ENCODE results near the gene CYSTM1.

DNA sequence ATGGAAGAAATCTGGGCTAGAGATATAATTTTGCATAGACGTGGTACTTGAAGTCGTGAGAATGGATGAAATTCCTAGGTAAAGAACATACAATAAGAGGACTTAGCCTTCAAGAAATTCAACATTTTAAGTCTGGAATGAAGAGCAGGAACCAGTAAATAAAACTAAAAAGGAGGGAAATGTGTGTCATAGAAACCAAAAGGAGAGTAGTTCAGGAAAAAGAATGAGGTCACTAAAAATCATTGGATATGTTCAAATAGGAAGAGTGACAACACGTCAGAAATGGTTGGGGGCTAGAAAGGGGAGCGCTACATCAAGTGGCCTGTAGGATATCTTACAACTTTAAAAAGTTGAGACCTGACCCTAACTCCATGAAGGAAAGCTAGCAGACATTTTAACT lies 83.9 kb downstream of the CYSTM1 start:
- TF ChIP-seq RAD21 (IDR thresholded peaks at IDR 0.05) (no peak), EGR1 (IDR thresholded peaks at IDR 0.05; ENCODE audit: low read depth in 2 of 2) (no peak), JUND (IDR thresholded peaks at IDR 0.05) (no peak), SP1 (IDR thresholded peaks at IDR 0.05) (no peak), GABPA (IDR thresholded peaks at IDR 0.05 in 1 of 2, conservative IDR thresholded peaks at IDR 0.05 in 1 of 2) (no peak), RXRA (IDR thresholded peaks at IDR 0.05) (no peak), TAF1 (conservative IDR thresholded peaks at IDR 0.05) (no peak), YY1 (IDR thresholded peaks at IDR 0.05) (no peak)
- TF ChIP-seq, protein P1, sequence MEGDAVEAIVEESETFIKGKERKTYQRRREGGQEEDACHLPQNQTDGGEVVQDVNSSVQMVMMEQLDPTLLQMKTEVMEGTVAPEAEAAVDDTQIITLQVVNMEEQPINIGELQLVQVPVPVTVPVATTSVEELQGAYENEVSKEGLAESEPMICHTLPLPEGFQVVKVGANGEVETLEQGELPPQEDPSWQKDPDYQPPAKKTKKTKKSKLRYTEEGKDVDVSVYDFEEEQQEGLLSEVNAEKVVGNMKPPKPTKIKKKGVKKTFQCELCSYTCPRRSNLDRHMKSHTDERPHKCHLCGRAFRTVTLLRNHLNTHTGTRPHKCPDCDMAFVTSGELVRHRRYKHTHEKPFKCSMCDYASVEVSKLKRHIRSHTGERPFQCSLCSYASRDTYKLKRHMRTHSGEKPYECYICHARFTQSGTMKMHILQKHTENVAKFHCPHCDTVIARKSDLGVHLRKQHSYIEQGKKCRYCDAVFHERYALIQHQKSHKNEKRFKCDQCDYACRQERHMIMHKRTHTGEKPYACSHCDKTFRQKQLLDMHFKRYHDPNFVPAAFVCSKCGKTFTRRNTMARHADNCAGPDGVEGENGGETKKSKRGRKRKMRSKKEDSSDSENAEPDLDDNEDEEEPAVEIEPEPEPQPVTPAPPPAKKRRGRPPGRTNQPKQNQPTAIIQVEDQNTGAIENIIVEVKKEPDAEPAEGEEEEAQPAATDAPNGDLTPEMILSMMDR (IDR thresholded peaks at IDR 0.05; ENCODE audit: low read depth, low read length, missing input control), result no peak
- TF ChIP-seq, protein P2, sequence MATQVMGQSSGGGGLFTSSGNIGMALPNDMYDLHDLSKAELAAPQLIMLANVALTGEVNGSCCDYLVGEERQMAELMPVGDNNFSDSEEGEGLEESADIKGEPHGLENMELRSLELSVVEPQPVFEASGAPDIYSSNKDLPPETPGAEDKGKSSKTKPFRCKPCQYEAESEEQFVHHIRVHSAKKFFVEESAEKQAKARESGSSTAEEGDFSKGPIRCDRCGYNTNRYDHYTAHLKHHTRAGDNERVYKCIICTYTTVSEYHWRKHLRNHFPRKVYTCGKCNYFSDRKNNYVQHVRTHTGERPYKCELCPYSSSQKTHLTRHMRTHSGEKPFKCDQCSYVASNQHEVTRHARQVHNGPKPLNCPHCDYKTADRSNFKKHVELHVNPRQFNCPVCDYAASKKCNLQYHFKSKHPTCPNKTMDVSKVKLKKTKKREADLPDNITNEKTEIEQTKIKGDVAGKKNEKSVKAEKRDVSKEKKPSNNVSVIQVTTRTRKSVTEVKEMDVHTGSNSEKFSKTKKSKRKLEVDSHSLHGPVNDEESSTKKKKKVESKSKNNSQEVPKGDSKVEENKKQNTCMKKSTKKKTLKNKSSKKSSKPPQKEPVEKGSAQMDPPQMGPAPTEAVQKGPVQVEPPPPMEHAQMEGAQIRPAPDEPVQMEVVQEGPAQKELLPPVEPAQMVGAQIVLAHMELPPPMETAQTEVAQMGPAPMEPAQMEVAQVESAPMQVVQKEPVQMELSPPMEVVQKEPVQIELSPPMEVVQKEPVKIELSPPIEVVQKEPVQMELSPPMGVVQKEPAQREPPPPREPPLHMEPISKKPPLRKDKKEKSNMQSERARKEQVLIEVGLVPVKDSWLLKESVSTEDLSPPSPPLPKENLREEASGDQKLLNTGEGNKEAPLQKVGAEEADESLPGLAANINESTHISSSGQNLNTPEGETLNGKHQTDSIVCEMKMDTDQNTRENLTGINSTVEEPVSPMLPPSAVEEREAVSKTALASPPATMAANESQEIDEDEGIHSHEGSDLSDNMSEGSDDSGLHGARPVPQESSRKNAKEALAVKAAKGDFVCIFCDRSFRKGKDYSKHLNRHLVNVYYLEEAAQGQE (IDR thresholded peaks at IDR 0.05), result no peak
- TF ChIP-seq, protein P3, sequence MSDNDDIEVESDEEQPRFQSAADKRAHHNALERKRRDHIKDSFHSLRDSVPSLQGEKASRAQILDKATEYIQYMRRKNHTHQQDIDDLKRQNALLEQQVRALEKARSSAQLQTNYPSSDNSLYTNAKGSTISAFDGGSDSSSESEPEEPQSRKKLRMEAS (IDR thresholded peaks at IDR 0.05), result no peak
- TF ChIP-seq, protein P4, sequence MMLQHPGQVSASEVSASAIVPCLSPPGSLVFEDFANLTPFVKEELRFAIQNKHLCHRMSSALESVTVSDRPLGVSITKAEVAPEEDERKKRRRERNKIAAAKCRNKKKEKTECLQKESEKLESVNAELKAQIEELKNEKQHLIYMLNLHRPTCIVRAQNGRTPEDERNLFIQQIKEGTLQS (IDR thresholded peaks at IDR 0.05), result no peak
- TF ChIP-seq, protein P5, sequence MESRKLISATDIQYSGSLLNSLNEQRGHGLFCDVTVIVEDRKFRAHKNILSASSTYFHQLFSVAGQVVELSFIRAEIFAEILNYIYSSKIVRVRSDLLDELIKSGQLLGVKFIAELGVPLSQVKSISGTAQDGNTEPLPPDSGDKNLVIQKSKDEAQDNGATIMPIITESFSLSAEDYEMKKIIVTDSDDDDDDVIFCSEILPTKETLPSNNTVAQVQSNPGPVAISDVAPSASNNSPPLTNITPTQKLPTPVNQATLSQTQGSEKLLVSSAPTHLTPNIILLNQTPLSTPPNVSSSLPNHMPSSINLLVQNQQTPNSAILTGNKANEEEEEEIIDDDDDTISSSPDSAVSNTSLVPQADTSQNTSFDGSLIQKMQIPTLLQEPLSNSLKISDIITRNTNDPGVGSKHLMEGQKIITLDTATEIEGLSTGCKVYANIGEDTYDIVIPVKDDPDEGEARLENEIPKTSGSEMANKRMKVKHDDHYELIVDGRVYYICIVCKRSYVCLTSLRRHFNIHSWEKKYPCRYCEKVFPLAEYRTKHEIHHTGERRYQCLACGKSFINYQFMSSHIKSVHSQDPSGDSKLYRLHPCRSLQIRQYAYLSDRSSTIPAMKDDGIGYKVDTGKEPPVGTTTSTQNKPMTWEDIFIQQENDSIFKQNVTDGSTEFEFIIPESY (IDR thresholded peaks at IDR 0.05), result no peak
